Measurements from ENCODE around the gene CPSF2. TPM values are rescaled to one million over a fixed set of nuclear protein-coding genes. Genes with fewer than 3 reads are reported as not detected.

The CPSF2 gene
- total RNA-seq, 2 experiments from 2014 or later = 40.0 to 91.9 TPM

DNA sequence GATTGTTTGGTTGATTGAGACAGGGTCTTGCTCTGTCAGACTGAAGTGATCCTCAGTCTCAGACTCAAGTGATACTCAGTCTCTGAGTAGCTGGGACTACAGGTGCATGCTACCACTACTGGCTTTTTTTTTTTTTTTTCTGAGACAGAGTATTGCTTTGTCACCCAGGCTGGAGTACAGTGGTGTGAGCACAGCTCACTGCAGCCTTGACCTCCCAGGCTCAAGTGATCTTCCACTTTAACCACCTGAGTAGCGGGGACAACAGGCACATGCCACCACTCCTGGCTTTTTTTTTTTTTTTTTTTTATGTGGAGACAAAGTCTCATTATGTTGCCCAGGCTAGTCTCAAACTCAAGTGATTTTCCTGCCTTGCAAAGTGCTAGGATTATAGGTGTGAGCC lies 31.8 kb downstream of the CPSF2 start:
- no peak for TF ChIP-seq EZH2phosphoT487 (IDR thresholded peaks at IDR 0.05; ENCODE audit: borderline replicate concordance, low read depth, low read length)
- TF ChIP-seq, protein P1, sequence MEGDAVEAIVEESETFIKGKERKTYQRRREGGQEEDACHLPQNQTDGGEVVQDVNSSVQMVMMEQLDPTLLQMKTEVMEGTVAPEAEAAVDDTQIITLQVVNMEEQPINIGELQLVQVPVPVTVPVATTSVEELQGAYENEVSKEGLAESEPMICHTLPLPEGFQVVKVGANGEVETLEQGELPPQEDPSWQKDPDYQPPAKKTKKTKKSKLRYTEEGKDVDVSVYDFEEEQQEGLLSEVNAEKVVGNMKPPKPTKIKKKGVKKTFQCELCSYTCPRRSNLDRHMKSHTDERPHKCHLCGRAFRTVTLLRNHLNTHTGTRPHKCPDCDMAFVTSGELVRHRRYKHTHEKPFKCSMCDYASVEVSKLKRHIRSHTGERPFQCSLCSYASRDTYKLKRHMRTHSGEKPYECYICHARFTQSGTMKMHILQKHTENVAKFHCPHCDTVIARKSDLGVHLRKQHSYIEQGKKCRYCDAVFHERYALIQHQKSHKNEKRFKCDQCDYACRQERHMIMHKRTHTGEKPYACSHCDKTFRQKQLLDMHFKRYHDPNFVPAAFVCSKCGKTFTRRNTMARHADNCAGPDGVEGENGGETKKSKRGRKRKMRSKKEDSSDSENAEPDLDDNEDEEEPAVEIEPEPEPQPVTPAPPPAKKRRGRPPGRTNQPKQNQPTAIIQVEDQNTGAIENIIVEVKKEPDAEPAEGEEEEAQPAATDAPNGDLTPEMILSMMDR (conservative IDR thresholded peaks at IDR 0.05; ENCODE audit: low read length) = no peak
- Histone ChIP-seq H3K36me3 (ENCODE audit: insufficient read depth, low read length) (peaks cover 92% of the 10 kb centered on the region), H3K79me2 (ENCODE audit: insufficient read depth, low read depth, low read length) (peaks cover 4% of the 10 kb centered on the region; the same call in 1 of the 2 replicates), H2AFZ (ENCODE audit: low read length) (no peak overlapping the region), H3K4me1 (ENCODE audit: insufficient read depth, low read length, poor library complexity, severe bottlenecking) (no peaks in the 10 kb centered on the region), H3K9me3 (ENCODE audit: low read length) (no peaks in the 10 kb centered on the region), H3K9me2 (ENCODE audit: insufficient read depth, low read length) (no peaks in the 10 kb centered on the region), H3K4me3 (ENCODE audit: low read depth, low read length, poor library complexity, severe bottlenecking) (no peak overlapping the region), H4K20me1 (ENCODE audit: insufficient read depth, low read length) (peaks cover 6% of the 10 kb centered on the region; the same call in 1 of the 2 replicates), H3K27ac (ENCODE audit: low read depth, low read length, poor library complexity, severe bottlenecking) (no peak overlapping the region), H3K4me2 (ENCODE audit: low read length) (no peak overlapping the region)
- no TSS peak for BruUV-seq (replicated peaks)
- no peak for DNase-seq (ENCODE audit: low spot score)
- ChIA-PET POLR2A (interaction anchor here (0.6 to 0.9 kb wide), 2 partner anchors 20 to 568 kb away, joined by 3 to 6 read pairs; no protein-coding TSS in a partner anchor), CTCF (ENCODE audit: unreplicated experiment) (no interaction called here)
- intact Hi-C loops (cut with micrococcal nuclease; ENCODE audit: unreplicated experiment) = no loop called here

DNA sequence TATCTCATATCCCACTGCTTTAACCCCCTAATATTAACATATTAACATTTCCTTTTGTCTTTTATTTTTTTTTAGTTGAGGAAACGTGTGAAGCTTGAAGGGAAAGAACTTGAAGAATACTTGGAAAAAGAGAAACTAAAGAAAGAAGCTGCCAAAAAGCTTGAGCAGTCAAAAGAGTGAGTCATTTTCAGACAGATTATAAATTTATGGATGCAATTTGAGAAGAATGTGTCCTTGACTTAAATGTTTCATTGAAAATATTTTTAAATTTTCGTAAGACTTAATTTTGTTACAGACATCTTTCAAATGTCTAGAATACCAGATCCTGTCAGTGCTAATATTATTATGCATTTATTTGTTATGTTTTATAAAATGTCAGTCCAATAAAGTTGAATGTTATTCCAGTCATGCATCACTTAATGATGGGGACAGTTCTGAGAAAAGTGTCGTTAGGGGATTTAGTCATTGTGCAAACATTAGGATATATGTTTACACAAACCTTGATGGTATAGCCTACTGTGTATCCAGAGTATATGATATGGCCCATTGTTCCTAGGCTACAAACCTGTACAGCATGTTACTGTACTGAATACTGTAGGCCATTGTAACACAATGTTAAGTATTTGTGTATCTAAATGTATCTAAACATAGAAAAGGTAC lies 32.6 kb downstream of the CPSF2 start:
- Histone ChIP-seq H3K9me2 (ENCODE audit: insufficient read depth, low read length) (no peaks in the 10 kb centered on the region), H4K20me1 (ENCODE audit: insufficient read depth, low read length) (peaks cover 6% of the 10 kb centered on the region; the same call in 1 of the 2 replicates), H3K27ac (ENCODE audit: low read depth, low read length, poor library complexity, severe bottlenecking) (no peak overlapping the region), H2AFZ (ENCODE audit: low read length) (no peak overlapping the region), H3K4me3 (ENCODE audit: low read depth, low read length, poor library complexity, severe bottlenecking) (no peak overlapping the region), H3K4me1 (ENCODE audit: insufficient read depth, low read length, poor library complexity, severe bottlenecking) (no peaks in the 10 kb centered on the region), H3K4me2 (ENCODE audit: low read length) (no peak overlapping the region), H3K79me2 (ENCODE audit: insufficient read depth, low read depth, low read length) (peaks cover 4% of the 10 kb centered on the region; the same call in 1 of the 2 replicates), H3K36me3 (ENCODE audit: insufficient read depth, low read length) (peaks cover 92% of the 10 kb centered on the region), H3K9me3 (ENCODE audit: low read length) (no peaks in the 10 kb centered on the region)
- ChIA-PET POLR2A (interaction anchor here (0.6 kb wide), 1 partner anchor 567 kb away, joined by 3 read pairs; no protein-coding TSS in a partner anchor), CTCF (ENCODE audit: unreplicated experiment) (no interaction called here)
- no TSS peak for BruUV-seq (replicated peaks)
- no peak for DNase-seq (ENCODE audit: low spot score)
- intact Hi-C loops (cut with micrococcal nuclease; ENCODE audit: unreplicated experiment) = no loop called here
- TF ChIP-seq EZH2phosphoT487 (IDR thresholded peaks at IDR 0.05; ENCODE audit: borderline replicate concordance, low read depth, low read length) = no peak
- TF ChIP-seq, protein P1 (conservative IDR thresholded peaks at IDR 0.05; ENCODE audit: low read length) = no peak

DNA sequence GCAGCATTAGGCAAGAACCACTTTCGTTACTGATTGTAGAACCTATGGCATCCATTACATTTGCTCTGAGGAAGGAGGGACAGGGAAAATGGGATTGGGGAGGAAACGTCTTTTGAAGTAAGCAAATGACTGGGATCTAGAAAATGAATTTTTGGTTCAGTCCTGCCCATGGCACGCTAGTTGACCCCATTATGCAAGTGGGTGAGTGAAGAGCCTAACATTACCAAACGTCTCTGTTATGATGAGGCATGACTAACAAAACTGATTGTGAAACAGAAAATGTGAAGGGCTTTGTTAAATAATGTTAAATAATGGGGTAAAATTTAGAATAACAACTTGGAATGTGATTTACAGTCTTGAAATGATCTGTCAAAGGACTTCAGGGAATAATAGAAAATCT lies 38.9 kb downstream of the CPSF2 start:
- no peak overlapping the region for H2AFZ ChIP-seq (ENCODE audit: low read length)
- no peaks in the 10 kb centered on the region for H4K20me1 ChIP-seq (ENCODE audit: insufficient read depth, low read length)
- ChIA-PET CTCF (ENCODE audit: unreplicated experiment) (no interaction called here), POLR2A (no interaction called here)
- H3K9me3 ChIP-seq (ENCODE audit: low read length) = 0 out of 2 replicates have a peak, but pooled peaks cover 5% of the 10 kb centered on the region
- DNase-seq (ENCODE audit: low spot score) = no peak
- BruUV-seq (replicated peaks) = no TSS peak
- no peaks in the 10 kb centered on the region for H3K79me2 ChIP-seq (ENCODE audit: insufficient read depth, low read depth, low read length)
- peaks cover 99% of the 10 kb centered on the region for H3K36me3 ChIP-seq (ENCODE audit: insufficient read depth, low read length)
- H3K27ac ChIP-seq (ENCODE audit: low read depth, low read length, poor library complexity, severe bottlenecking) = no peak overlapping the region
- no peak overlapping the region for H3K4me3 ChIP-seq (ENCODE audit: low read depth, low read length, poor library complexity, severe bottlenecking)
- TF ChIP-seq EZH2phosphoT487 (IDR thresholded peaks at IDR 0.05; ENCODE audit: borderline replicate concordance, low read depth, low read length) = no peak
- TF ChIP-seq, protein P1 (conservative IDR thresholded peaks at IDR 0.05; ENCODE audit: low read length) = no peak
- no peaks in the 10 kb centered on the region for H3K9me2 ChIP-seq (ENCODE audit: insufficient read depth, low read length)
- intact Hi-C loops (cut with micrococcal nuclease; ENCODE audit: unreplicated experiment) = no loop called here
- no peaks in the 10 kb centered on the region for H3K4me1 ChIP-seq (ENCODE audit: insufficient read depth, low read length, poor library complexity, severe bottlenecking)
- no peak overlapping the region for H3K4me2 ChIP-seq (ENCODE audit: low read length)
